Measurements from ENCODE around the gene ELFN1.

Gene ELFN1

GRCh38 chr7:1745576-1746490 lies 75.8 kb downstream of the ELFN1 start:
- DNase-seq = no peak

- DNase-seq = no peak
Measured at GRCh38 chr7:1746491-1746975, 76.5 kb downstream of the ELFN1 start.

GRCh38 chr7:1747004-1747801 lies 77.1 kb downstream of the ELFN1 start:
- no peak for DNase-seq

GRCh38 chr7:1748076-1748838 lies 78.2 kb downstream of the ELFN1 start:
- DNase-seq = no peak

DNA sequence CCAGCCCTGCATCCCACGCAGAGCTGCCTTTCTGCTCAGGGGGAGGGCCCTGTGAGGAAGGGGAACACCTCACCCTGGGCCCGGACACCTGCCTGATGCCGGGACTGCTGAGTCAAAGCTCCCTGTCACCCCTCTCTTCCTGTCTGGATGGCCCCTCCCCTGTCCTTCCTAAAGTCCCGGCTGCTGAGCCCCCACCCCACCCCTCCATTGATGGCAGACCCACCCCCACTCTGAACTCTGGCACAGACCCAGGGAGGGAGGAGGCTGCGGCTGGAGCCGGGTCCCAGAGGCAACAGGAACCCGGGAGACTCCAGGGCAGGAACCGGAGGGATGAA lies 78.7 kb downstream of the ELFN1 start:
- no peak for DNase-seq

GRCh38 chr7:1749351-1749863 lies 79.3 kb downstream of the ELFN1 start:
- no peak for DNase-seq

- no peak for DNase-seq
Measured at GRCh38 chr7:1749864-1750466, 79.9 kb downstream of the ELFN1 start.

DNA sequence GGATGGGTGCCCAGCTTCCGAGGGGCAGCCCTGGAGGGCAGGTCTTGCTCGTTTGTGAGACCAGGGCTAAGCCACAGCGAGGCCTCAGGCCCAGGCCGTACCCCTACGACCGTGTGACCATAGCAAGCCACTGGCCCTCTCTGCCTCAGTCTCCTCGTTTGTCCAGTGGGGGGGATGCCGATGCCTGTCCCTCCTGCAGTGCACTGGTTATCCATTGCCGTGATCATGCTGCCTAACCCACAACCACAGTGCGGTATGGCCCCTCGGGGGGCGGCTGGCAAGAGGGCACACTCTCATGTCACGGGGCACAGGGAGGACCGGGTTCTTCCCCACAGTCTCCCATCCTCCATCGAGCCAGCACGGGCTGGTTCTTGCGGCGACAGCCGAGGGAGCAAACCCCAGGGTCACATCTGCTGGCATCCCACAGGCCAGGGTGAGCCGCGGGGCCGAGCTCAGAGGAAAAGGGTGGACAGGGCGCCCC lies 80.5 kb downstream of the ELFN1 start:
- DNase-seq = no peak

DNA sequence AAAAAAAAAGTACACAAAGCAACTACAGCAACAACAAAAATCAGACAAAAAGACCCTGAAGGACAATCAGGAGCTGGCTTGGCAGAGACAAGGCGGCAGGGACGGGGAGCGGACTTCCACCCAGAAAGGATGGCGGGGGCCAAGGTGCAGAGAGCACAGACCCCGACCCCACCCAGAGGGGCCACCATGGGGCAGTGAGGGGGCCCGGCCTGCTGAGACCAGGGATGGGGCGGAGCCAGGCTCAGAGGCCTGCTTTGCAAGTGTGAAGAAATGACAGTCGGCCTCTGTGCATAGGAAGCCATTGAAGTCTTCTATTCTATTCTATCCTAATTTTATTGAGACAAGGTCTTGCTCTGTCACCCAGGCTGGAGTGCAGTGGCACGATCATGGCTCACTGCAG lies 82.0 kb downstream of the ELFN1 start:
- no peak for DNase-seq

DNA sequence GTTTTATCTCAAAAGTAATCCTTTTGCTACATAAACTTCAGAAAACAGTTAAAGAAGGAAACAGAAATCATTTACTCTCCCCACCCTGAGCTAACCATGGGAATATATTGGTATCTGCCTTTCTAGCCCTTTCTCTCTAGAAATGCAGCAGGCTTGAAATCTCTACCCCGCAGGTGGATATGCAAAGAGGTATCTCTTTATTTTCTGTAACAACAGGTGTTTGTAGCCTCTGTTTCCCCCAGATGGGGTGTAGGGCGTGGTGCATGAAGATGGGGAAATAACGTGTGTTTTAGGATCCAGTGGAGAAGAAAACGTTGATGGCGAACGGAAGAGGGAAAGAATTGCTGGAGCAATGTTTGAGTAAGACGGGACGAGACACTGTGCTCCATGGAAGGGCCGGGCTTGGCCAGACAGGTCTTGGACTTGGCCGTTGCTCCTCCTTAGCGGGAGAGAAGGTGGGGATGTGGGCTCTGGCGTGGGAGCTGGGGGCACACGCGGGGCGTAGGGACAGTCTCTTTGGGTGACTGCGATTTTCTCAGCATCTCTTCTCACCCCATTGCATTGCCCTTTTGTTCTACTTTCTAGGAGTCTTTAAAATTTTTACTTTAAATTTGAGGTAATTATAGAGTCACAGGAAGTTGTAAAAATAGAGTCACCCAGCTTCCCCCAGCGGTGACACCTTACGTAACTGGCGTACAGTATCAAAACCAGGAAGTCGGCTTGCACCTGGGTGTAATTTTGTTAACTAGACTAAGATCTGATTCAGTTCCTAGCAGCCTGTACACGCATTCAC lies 82.9 kb downstream of the ELFN1 start:
- DNase-seq = no peak

GRCh38 chr7:1753564-1753867 lies 83.4 kb downstream of the ELFN1 start:
- DNase-seq = no peak

DNA sequence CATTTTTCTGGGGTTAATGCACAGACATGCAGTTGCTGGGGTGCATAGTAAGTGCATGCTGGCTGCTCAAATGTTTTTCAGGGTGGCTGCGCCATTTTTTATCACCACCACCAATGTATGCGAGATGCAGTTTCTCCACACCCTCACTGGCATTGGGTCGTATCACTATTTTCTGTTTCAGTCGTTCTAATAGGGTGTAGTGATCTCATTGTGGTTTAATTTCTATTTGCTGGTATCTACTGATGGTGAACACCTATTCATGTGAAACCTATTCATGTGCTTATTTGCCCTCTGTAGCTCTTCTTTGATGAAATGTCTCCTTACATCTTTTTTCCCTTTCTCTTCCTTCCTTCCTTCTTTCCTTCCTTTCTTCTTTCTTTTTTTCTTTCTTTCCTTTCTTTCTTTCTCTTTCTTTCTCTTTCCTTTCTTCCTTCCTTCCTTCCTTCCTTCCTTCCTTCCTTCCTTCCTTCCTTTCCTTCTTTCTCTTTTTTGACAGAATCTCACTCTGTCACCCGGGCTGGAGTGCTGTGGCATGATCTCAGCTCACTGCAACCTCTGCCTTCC lies 84.3 kb downstream of the ELFN1 start:
- DNase-seq = no peak

GRCh38 chr7:1755783-1756625 lies 85.9 kb downstream of the ELFN1 start:
- no peak for DNase-seq

DNA sequence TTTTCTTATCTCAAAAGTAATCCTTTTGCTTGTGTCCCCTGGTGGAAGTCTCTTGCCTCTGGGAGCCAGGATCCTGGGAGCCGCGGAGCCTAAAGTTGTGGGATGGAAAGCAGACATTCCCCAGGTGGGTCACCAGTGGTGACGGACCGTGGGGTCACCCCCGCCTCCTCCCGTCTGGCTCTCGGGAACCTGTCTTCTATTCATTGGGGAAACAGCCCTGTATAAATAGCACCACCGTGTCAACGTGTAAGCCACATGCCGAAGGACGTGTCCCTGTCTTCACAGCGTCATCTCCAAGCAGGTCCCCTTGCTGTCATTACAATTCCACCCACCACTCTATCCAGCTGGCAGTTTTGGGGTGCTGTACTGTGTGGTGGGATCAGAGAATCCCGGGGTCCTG lies 87.5 kb downstream of the ELFN1 start:
- DNase-seq = no peak

DNA sequence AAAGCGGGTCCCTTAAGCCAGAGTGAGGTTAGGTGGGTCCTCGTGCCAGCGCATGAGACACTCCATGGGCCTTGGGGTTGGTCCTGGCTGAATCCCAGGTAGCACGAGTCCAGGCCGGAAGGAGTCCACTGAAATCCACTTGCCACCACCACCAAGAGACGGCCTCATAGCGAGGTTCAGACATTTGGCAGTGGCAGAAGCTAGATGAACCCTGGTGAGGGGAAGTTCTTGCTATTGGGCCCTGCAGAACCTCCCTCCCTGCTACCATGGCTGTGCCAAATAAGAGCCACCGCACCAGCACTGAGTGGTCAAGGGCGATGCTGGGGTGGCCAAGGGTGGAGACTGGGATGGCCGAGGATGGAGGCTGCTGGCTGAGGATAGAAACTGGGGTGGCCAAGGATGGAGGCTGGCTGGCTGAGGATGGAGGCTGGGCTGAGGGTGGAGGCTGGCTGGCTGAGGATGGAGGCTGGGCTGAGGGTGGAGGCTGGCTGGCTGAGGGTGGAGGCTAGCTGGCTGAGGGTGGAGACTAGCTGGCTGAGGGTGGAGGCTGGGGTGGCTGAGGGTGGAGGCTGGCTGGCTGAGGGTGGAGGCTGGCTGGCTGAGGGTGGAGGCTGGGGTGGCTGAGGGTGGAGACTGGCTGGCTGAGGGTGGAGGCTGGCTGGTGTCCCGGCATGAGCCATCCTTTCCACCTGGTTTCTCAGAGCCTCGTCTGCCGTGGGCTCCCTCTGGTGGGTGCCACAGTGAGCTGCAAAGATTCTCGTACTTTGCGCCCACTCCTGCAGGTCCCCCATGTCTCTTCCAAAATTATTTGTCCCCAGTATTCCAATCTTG lies 88.2 kb downstream of the ELFN1 start:
- no peak for DNase-seq

GRCh38 chr7:1758859-1759521 lies 88.9 kb downstream of the ELFN1 start:
- no peak for DNase-seq

- no peak for DNase-seq
Measured at GRCh38 chr7:1761097-1761496, 91.0 kb downstream of the ELFN1 start.

GRCh38 chr7:1761774-1762173 lies 91.7 kb downstream of the ELFN1 start:
- DNase-seq = no peak

Data from activated naive CD4-positive, alpha-beta T cell (primary cell).